ENCODE data around the gene CNST.
A peak's percentile ranks its signal among the peaks of the same experiment; 100 is the strongest.
"Not testable (repeated sequence)": the region's sequence is repeated elsewhere in the genome, so short reads cannot be mapped to it uniquely, and the experiment has no call there.

The CNST gene

DNA sequence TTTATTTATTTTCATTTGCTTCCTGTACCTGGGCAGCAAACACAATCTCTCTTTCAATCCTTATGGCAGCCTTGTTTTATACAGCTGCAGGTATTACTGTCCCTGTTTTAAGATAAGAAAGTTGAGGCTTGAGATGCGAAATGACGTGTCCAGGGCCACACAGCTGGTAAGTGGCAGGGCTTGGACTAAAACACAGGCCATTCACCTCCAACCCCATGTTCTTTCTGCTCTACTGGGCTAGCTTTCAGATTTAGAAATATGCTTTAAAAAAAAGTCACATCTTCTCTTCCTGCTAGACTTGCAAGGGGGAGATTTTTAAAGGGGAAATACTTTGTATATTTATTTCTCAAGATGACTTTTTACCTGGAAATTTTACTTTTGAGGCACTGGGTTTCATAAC is 62.8 kb downstream of the CNST start:
- no peak for DNase-seq

DNA sequence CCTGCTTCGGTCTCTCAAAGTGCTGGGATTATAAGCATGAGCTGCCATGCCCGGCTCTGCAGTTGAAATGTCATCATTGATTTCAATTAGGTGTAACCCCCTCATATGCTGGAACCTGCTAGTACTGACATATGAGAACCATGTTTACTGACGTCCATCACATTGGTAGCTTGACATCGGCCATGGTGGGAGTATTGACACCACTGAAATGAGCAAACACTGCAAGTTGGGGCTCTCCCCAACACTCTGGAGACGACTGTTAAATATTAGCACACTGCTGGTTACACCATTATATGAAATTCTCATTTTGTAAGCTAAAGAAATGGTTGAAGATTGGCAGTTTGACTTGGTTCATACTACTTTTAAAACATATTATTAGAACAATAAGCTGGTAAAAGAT is 63.7 kb downstream of the CNST start:
- DNase-seq, result no peak

DNA sequence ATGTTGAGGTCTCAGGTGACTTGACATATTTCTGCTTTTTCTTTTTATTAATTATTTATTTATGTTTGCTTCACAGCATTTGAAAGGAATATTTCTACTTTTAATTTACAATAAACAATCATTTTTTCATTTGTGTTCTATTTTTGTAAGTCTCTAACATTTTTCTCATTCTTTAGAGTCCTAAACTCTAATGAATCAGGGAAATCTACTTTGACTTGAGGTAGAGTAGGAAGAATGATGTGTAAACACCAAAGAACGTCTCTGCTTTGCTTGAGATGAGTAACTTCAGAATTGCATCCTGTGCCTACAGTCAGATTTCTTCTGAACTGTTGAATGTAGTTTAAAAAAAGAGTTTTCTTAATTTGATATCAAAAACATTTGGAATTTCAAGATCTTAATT is 65.2 kb downstream of the CNST start:
- no peak for DNase-seq

DNA sequence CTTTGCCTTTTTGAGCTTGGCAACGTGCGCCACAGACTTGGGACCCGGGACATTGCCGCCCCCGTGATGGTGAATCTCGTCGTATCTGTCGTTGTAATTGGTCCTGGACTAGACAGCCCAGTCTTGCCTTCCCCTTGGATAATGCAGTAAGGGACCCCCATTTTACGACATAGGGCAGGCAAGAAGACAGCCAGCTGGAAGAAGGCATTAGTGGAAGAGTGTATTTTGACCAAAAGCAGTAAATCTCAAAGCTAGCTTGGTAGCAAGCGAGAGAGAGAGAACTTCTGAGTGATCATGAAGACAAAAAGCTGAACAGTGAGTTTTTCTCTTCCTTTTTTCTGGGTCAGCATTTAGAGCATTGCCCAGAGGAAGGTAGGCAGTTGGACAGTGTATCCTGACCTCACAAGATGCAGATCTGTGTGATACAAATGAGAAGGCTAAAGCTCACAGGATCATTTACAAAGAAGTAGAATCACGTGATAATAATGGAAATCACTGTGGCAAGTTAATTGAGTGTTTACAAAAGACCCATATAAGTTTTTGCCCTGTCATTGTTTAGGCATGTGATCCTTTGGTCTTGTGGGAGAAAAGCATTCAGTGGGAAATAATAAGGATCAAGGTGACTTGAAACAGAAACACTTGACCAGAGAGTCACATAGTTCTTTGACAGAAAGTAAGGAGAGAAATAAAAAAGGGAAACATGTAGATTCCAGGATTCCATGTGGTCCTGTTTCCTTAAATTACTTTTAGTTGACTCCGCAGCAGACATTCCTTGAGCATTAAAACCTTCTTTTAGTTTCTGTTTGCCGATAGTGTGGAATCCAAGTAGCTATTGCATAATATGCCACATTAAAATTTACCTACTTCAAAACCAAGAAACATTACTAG is 66.3 kb downstream of the CNST start:
- DNase-seq, result no peak

DNA sequence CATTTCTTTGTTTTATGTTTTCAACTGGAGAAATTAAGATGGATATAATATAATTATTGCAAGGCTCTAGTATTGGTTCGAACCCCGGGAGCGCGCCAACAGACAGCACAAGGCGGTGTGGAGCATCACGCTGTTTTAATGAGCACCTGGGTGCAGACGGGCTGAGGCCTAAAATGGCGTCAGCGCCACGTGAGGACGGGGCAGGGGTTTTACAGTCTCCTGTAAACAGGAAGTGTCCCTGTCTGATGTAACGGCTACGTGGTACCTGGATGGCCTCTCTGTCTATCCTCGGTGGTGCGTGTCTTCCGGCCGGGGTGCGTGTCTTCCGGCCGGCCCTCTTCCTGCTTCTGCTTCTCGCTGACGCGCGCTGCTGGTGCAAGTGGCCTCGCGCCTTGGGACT is 68.4 kb downstream of the CNST start:
- DNase-seq, result not testable (repeated sequence)

DNA sequence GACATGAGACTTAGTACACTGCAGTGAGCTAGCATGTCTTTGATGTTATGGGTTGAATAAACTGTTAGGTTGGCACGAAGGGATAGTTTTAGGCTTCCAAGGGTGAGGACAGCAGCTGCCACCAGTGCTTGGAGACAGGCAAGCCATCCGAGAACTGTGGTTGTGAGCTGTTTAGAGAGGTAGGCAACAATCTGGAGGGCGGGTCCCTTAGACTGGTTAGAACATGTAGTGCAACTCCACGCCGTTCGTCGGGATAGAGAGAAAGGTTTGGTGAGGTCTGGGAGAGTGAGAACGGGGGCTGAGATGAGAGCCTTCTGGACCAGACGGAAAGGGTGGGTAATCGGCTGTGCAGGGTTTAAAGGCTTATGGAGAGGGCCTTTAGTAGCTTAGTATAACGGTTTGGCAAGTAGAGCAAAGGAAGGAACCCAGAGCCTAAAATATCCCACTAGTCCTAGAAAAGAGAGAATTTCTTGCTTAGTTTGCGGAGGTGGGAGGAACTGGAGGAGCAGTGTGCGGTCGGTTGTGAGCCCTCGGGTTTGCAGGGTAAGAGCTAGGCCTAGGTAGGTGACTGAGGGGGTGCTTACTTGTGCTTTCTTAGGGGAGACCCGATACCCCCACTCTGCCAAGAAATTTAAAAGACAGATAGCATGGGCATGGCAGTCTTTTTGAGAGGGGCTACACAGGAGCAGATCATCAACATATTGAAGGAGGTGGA is 72.8 kb downstream of the CNST start:
- DNase-seq, result no peak

DNA sequence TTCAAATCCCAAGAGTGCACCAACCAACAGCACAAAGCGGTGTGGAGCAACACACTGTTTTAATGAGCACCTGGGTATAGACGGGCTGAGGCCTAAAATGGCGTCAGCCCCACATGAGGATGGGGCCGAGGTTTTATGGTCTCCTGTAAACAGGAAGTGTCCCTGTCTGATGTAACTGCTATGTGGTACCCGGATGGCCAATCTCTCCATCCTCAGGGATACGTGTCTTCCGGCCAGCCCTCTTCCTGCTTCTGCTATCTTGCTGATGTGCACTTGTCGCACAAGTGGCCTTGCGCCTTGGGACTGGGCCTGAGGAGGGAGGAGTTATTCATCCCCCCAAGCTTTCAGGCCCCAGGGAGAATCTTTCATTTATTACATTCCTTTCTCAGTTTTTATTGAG is 73.5 kb downstream of the CNST start:
- peak; percentile 47 for DNase-seq

DNA sequence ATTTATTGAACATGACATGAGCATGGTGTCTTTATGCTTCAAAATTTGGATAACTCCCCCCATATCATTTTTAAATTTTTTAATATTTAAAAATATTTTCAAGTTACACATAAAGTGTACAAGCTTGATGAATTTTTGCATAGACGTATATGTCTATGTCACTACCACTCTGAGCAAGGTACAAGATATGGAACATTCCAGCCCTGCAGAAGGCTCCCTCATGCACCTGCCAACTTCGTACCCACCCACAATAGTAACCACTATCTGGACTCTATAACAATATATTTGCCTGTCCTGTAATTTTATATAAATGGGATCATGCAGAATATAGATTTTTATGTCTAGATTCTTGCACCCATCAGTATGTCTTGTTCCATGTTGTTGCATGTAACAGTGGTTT is 74.5 kb downstream of the CNST start:
- DNase-seq, result no peak

DNA sequence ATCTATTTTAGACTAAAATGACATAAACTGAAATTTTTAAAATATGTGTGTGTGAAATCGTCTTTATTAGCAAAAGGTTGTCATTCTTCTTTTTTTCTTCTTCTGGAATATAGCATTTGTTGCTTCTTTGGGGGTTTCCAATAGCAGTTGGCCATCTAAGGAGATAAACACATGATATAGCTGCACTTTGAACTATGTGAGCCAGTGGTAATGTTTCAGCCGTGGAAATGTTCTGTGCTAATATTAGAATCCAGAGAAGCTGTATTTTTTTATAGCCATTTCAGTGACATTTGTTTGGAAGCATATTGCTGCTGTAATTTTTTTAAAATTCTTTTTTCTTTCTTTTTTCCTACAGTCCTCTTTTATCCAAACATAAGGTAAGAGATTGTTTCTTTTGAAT is 75.1 kb downstream of the CNST start:
- no peak for DNase-seq

DNA sequence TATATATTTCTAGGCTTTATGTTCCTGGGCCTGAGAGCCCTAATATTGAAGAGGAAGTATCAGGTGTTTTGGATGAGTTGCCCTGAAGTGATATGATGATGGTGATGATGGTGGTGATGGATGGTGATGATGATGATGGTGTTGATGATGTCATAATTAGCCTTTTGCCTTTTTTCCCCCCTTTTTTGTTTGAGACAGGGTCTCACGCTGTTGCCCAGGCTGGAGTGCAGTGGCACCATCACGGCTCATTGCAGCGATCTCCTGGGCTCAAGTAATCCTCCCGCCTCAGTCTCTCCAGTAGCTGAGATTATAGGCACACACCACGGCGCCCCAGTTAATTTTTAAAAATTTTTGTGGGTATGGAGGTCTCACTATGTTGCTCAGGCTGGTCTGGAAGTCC is 76.5 kb downstream of the CNST start:
- DNase-seq, result no peak

DNA sequence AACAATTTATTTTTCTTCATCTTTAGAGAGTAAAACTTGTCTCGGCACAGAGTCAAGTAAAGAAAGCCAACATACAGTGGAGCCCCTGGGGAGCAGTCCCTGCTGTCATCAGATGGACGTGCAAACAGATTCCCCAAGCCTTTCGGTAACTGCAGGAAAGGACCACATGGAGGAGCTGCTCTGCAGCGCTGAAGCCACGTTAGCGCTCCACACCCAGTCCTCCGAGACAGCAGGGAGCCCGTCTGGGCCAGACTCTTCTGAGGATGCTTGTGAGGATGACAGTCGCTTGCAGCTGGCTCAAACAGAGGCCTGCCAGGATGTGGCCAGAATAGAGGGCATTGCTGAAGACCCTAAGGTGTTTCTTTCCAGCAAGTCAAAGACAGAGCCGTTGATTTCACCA is 80.9 kb downstream of the CNST start:
- DNase-seq, result peak; percentile 36

DNA sequence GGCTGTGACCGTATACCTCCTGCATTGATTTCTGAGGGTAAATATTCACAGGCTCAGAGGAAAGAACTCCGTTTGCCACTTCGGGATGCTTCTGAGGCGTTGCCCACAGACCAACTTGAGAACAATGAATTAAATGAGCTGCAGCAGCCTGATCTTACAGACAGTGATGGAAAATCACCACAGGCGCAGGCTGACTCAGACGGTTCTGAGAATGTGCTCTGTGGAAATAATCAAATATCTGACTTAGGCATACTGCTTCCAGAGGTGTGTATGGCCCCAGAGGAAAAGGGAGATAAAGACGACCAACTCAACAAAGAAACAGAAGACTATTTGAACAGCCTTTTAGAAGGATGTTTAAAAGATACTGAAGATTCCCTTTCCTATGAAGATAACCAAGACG is 81.3 kb downstream of the CNST start:
- DNase-seq, result no peak

DNA sequence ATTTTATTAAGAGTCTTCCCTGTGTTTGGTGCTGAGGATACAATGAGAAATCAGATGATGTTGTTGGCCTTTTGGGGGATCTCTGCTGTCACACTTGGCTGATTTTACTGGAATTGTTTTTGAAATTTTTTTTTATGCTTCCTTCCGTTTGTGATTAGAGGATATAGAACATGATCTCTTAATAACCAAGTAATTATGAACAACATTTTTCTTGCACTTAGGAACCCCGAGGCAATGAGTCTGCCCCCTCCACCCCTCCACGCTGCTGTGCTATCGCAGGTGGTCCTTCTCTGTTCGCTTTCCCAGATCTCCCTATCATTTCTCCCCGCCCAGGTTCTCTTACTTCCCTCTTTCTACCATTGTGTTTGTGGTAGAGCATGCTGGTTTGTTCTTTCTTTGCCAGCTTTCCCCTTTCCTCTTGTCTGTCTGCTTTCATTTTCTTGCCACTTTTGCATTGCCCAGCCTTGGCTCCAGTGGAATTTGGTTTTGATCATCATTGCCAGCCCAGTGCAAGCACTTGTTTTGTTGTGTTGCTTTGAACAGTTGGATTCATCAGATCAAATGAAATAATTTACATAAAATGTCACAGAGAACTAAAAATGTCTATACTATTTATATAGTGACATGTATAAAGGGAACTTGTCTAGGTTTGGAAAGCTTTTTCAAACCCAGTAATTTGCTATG is 84.9 kb downstream of the CNST start:
- peak; percentile 20 for DNase-seq

DNA sequence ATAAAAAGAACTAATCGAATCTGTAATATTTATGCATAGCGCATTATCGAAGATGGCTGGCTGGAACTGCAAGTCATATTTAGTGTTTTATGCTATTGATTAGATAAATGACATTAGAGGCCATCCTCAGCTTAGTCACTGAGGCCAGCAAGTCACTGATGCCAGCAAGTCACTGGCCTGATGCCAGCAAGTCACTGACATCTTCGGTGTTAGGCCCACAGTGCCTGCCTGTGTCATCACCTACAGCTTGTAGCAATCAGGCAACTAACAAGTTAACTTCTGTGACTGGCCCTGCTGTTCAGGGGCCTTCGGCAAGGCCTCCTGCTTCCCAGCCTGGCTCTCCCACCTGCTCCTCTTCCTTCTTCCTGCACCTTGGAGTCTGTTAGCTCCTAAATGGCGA is 92.3 kb downstream of the CNST start:
- DNase-seq, result peak; percentile 40

DNA sequence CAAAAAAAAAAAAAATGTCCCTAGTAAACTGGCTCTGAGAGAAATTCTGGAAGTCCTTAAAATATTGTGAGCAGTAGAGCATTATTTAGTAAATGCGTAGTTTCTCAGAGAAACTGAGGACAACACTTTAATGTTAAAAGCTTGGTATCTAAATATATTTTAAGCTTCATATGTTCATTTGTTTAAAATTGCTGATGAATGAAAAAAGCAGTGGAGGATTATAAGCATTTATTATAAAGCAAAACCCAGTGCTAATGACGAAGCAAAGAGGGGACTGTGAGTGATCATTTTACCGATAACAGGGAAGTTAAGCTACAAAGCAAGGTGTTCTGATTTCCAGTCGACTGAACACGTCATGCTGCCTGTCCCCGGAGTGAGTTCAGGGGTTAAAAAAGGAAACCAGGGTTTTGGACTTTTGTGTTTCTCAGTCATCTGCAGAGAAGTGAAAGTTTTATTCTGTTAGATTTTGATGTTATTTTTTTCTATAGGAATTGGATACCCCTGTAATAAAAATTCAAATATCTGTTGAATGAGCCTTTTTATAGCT is 93.4 kb downstream of the CNST start:
- DNase-seq, result no peak

DNA sequence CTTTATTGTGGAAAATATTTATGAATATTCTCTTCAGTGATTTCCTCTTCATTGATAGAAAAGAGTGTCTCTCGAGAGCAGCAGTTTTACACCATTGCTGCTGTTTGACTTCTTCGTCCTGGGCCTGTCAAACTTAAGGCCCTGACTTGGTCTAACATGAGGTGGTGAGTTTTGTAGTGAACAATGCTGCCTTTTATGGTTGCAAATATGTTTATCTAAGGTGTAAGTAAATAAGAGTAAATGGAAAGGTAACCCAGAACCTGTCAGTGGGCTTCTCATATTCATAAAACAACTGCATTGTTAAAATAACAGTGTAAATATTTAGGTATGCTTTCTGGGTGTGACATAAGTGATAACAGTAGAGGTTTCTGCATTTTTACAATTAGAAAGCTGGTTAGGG is 95.2 kb downstream of the CNST start:
- DNase-seq, result no peak

DNA sequence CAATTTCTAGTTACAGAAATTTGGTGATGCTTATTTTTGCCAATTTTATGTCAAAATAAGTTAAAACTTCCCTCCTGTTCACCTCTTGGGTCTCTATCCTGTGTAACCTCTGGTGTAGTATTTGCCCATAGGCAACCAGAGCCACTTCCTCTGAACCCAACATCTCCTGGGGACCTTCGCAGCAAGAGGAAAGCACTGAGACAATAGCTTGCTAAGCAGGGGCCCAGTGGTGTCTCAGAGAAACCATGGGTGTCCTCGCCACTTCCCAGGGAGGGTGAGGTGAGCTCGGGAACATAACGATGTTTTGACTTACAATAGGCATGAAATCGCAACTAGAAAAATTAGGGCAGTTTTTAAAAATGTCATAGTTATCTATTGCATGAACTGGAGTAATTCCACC is 101.5 kb downstream of the CNST start:
- DNase-seq, result no peak

DNA sequence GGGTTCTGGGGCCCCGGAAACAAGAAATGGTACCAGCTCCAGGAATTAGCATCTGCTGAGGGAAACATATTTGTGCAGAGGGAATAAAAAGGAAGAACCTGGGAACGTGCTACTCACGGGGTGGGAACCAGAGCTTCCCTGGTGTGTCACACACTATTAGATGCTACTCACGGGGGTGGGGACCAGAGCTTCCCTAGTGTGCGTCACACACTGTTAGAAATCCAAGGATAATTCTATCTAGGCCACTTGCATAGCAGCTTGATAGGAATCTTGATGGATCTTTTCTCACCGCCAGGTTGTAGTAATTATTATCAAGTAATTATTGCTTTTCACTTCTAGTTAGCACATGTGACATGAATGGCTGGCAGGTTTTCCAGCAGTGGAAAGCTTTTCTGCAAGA is 103.4 kb downstream of the CNST start:
- no peak for DNase-seq

DNA sequence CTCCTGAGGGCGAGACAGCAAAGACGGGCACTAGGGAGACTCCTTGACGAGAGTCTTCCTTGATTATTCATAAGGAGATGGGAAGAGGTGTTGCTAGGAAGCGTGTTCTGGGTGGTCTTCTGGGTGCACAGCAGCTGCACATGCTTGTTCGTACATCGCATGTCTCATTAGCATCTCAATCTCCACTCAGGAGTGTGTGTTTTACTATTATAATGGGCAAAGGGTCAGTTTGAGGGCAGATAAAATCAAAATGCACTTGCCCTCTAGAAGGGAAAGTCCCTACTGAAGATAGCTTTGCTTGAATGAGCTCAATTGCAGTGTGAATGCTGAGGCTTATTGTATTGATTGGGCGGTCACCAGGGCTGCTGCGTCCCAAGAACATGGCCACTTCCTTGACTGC is 107.8 kb downstream of the CNST start:
- no peak for DNase-seq

DNA sequence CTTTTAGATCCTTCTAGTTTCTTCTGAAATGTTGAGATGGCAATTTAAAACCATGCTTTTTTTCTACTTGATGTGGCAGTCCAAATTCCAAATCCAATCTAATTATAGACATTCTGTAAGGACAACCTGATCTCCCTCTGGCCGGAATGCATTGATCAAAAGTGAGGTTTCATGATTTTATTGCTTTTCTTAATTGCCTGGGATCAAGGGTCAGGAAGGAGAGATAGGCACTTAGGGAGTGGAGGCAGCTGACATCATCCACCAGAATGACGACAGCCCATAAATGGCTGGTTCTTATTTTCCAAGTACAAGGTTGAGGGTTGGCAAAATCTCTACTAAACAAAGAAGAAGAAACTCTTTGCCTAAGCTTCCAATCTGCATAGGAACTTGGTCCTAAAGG is 111.6 kb downstream of the CNST start:
- DNase-seq, result no peak

DNA sequence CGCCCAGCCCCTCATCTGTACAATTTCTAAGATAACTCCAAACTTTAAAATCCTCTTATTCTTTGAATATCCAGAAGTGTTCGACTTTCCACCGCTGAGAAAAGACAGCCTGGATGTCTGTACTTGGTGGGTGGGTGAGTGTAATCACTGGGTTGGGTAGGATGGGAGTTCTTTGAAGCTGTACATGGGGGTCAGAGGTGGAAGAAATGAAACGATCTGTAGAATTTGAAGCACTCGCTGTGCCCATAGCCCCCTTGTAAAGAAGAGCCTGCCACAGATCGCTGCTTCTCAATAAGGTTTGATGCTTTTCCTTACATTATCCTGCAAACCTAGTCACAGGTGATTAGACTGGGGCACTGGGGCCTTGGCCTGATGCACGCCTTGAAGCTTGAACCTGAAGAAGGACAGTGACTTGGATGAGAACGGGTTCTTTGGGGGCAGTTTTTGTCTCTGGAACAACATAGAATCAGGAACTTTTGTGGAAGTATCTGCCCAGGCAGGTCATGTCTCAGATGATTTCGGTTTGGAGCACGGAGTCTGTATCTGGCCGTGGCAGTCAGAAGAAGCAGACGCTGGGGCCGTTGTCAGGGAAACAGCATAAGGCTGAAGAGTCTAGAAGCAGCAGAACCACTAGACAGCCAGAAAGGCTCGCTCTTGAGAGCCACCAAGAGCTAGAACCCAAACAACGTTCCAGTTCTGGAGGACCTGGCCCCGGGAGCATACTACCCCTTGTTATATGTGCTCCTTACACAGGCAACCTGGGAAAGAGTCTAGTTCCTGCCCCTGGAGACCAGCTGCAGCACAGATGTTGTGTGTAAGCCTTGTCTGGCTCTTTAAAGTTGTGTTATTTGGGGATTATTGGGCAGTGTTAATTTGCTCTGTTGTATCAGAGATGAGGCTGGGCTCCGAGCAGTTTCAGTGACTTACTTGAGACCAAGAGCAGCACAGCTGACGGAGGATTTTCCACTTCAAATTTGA is 112.8 kb downstream of the CNST start:
- DNase-seq, result no peak

DNA sequence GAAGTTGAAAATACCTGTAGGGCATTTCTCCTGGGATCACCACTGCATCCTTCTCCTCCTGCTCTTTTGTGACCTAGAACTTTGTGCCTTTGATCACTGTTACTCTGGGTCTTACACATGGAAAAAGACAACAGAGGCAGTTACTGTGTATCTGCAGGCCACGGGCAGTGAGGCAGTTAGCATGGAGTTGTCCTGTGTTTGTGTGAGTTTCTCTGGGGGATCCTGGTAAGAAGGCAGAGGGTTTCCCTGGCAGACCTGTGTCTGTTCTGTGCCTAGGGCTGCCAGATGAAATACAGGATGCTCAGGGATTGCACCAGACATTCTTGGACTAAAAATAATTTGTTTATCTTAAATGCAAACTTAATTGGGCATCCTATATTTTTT is 113.5 kb downstream of the CNST start:
- no peak for DNase-seq

Measured in hematopoietic multipotent progenitor cell treated with erythropoietin and hydrocortisone succinate and interleukin-3 and kit ligand, for 4 days (in vitro differentiated cells).